SK-N-DZ (cell line): Measurements from ENCODE around the gene SMG1.
"Not testable (repeated sequence)": the region's sequence is repeated elsewhere in the genome, so short reads cannot be mapped to it uniquely, and the experiment has no call there.

ENCODE experiments used
- DNase-seq: peaks from one replicate; pipeline ENCODE4 v3.0.0-alpha.2; 2015; ENCODE audit warnings: low spot score

The SMG1 gene

GRCh38 chr16:18767217-18767616 lies 159.0 kb downstream of the SMG1 start:
- DNase-seq, result not testable (repeated sequence)

- not testable (repeated sequence) for DNase-seq
Measured at GRCh38 chr16:18762713-18763112, 163.5 kb downstream of the SMG1 start.

GRCh38 chr16:18759598-18760520 lies 166.3 kb downstream of the SMG1 start:
- DNase-seq, result not testable (repeated sequence)

- DNase-seq, result not testable (repeated sequence)
Measured at GRCh38 chr16:18757960-18758660, 168.1 kb downstream of the SMG1 start.

GRCh38 chr16:18756639-18757038 lies 169.6 kb downstream of the SMG1 start:
- not testable (repeated sequence) for DNase-seq
